ENCODE results near the gene ITGA1.
"Not testable (repeated sequence)": the region's sequence is repeated elsewhere in the genome, so short reads cannot be mapped to it uniquely, and the experiment has no call there.

The ITGA1 gene

DNA sequence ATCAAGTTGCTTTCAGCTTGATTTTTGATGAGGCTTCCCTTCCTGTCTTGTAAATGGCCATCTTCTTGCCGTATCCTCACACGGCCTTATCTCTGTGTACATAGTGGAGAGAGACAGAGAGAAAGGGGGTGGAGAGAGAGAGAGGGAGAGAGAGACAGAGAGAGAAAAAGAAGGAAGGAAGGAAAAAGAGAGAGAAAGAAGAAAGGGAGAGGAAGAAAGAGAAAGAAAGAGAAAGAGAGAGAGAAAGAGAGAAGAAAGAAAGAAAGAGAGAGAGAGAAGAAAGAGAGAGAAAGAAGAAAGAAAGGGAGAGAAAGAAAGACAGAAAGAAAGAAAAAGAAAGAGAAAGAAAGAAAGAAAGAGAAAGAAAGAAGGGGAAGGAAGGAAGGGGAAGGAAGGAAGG is 46.6 kb downstream of the ITGA1 start:
- no peak for DNase-seq

- DNase-seq: no peak
Observed at GRCh38 chr5:52837068-52837467, 49.4 kb downstream of the ITGA1 start.

DNA sequence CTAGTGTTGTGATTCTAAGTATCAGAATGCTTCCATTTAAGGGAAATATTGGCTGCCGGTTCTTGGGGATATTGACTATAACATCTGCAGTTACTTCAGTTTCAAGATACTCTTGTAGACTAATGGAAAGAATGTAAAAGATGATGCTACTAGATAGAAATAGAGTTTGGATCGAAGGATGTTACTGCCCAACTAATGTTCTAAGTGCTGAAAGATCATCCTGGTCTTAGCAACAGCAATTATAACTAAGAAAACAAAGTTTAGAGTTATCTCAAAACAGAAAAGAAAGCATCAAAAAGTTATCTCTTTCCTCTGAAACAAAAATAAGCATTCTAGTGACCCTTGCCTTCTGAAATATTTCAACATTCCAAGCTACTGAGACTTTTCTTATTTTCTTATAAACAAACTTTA is 49.9 kb downstream of the ITGA1 start:
- DNase-seq: no peak

GRCh38 chr5:52838326-52839015 is 50.8 kb downstream of the ITGA1 start:
- no peak for DNase-seq

- no peak for DNase-seq
Observed at GRCh38 chr5:52839285-52839684, 51.6 kb downstream of the ITGA1 start.

GRCh38 chr5:52840277-52841050 is 52.7 kb downstream of the ITGA1 start:
- peak; percentile 42 for DNase-seq

DNA sequence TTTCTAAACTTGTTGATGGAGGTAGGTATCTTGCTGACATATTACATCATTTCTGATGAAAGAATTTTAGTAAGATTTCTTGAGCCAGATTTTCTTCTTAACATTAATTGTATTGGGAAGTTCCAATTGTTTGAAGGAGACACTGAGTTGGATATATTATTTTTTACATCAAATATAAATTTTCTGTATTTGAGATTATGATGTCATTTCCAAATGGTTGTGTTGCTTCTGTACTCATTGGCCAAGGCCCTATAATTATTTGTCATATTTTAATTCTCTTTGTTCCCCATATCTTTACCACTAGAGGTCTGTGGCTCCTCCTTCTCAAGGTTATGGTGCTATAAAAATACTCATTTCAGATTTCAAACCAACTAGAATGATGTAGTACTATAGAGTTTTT is 53.4 kb downstream of the ITGA1 start:
- no peak for DNase-seq

DNA sequence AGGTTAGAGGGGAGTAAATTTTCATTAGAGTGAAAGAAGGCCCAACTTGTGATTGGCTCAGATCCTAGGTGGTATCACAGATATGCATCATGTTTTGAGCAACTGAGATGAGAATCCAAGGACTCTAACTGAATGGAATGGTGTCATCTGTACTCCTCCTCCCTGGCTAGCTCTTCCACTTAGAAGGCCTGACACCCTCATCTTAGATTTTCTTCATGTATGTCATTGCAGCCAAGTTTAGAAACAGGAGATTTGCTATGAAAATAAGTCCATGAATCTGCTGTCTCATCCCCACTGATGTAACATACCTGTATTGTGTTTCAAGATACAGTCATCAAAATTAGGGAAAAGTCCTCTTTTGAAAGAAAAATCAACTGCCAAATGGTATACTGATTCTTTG is 54.4 kb downstream of the ITGA1 start:
- no peak for DNase-seq

DNA sequence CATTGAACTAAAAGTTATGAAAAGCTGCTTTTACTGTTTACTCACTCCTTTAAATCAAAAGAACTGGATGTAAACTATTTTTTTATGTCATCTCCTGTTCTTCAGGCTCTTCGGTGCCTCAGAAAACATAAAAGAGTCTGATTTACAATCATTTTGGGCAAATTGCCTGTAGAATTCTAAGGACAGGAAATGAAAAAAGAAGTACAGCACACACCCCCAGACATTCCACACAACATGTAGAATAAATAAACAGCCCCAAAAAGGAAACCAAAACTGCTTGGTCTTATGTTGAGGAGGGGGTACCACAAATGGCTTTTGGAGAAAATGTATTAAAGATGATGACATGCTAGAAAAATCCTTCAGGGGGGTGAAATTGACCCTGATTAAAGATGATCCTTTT is 57.2 kb downstream of the ITGA1 start:
- DNase-seq: no peak

- no peak for DNase-seq
Observed at GRCh38 chr5:52846182-52846842, 58.6 kb downstream of the ITGA1 start.

DNA sequence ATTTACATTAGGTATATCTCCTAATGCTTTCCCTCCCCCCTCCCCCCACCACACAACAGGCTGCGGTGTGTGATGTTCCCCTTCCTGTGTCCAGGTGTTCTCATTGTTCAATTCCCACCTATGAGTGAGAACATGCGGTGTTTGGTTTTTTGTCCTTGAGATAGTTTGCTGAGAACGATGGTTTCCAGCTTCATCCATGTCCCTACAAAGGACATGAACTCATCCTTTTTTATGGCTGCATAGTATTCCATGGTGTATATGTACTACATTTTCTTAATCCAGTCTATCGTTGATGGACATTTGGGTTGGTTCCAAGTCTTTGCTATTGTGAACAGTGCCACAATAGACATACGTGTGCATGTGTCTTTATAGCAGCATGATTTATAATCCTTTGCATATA is 61.0 kb downstream of the ITGA1 start:
- DNase-seq: not testable (repeated sequence)

- DNase-seq: no peak
Observed at GRCh38 chr5:52849544-52849943, 61.8 kb downstream of the ITGA1 start.

DNA sequence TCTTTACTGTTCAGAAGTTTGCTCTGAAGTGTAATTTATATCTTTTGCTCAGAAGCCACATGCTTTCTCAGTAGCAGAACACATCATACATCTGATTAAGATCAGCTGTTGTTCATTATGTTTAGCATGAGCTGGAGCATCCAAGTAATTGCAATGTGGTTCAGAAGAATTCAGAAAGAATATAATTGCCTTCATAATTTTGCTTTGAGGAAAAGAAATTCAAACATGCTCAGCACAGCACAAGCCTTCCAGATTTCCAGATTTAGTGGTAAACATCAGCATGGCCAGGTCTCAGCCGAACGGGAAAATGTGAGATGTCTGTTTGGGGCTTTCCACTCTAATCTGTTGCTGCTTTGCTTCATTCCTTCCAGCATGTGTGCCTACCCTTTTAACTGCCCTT is 65.9 kb downstream of the ITGA1 start:
- no peak for DNase-seq

DNA sequence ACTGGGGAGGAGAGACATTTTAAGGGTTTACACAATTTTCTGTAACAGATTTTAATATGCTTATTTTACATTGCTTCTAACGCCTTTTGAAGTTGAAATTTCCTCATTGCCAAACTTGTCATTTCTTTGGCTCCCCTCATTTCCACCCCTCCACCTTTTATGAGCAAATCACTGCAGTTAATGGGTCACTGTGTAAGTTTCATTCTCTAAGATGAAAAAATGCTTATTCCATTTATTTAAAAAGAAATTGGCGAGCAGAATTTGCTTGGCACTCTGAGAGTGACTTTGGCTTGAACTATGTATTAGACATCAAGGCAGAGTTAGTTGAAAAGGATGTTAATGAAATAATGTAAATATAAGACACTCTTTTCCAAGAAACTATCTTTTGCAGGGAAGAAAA is 66.6 kb downstream of the ITGA1 start:
- DNase-seq: no peak

DNA sequence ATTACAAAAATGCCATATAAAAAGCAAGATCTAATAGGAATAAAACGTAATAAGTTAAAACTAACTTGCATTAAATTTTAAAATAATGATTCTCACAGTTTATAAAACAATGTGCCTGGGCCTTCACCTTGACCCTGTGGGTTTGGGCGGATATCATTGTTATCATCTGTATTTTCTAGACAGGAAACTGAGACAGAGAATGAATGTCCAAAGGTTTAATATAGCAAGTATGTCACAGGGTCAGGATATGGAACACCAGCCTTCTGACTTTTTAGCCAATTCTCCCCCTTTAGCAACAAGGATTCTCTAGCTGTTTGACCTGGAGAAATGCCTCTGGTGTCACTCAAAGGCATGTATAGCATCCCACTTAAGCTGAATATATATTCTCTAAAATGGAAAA is 67.2 kb downstream of the ITGA1 start:
- DNase-seq: no peak

DNA sequence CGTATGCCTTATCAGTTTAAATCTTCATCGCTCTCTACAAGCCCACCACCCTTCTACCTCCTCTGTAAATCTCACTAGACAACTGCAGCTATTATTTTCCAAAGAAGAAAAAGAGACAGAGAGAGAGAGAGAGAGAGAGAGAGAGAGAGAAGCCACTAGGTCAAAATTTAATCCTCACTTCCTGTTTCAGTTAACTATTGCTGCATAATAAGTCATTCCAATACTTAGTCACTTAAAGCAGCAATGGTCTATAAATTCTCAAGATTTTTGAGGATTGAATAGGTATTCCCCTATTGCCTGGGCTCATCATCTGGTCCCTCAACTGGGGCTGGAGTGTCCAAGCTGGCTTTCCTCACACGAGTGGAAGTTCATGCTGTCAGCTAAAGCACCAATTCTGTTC is 68.8 kb downstream of the ITGA1 start:
- DNase-seq: no peak

- no peak for DNase-seq
Observed at GRCh38 chr5:52859628-52860027, 71.9 kb downstream of the ITGA1 start.

DNA sequence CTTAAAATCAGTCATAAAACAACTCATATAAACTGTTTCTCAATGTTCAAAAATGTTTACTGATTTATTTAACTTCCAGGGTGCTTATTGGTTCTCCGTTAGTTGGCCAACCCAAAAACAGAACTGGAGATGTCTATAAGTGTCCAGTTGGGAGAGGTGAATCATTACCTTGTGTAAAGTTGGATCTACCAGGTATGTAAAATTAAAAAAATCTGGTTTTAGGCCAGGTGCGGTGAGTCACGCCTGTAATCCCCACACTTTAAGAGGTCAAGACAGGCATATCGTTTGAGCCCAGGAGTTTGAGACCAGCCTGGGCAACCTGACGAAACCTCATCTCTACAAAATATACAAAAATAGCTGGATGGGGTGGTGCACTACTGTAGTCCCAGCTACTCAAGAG is 73.7 kb downstream of the ITGA1 start:
- no peak for DNase-seq

- DNase-seq: no peak
Observed at GRCh38 chr5:52863715-52864290, 76.1 kb downstream of the ITGA1 start.

- no peak for DNase-seq
Observed at GRCh38 chr5:52864371-52864770, 76.7 kb downstream of the ITGA1 start.

- DNase-seq: no peak
Observed at GRCh38 chr5:52864884-52865283, 77.2 kb downstream of the ITGA1 start.

DNA sequence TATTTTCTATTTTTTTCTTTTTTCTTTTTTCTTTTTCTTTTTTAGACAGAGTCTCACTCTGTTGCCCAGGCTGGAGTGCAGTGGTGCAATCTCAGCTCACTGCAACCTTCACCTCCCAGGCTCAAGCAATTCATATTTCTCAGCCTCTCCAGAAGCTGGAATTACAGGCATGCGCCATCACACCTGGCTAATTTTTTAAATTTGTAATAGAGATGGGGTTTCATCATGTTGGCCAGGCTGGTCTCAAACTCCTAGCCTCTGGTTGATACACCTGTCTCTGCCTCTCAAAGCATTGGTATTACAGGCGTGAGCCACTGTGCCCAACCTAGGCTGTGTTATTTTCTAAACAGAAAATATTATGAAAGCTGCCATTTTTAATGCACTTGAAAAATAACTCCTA is 78.3 kb downstream of the ITGA1 start:
- DNase-seq: not testable (repeated sequence)

DNA sequence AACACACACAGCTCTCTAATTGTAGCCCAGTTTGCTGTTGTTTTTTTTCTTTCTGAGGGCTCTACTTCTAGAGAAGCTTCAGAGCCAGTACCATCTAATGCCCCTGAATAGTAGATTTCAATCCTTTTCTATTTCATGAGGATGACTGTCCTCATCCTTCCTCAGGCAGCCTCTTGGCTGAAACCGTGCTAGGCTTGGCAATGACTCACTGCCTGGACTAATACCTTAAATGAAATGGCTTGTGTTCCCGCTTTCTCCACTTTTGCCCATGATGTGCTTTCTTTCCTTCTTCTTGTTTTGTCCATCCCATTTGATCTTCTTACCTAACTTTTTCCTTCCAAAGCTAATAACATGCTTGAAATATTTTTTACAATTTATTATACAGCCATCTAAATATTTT is 80.1 kb downstream of the ITGA1 start:
- DNase-seq: no peak

GRCh38 chr5:52868417-52868816 is 80.7 kb downstream of the ITGA1 start:
- no peak for DNase-seq

Measured in retina (tissue), 1 donor.